ENCODE data around the gene LOX.
"Not testable (repeated sequence)": the region's sequence is repeated elsewhere in the genome, so short reads cannot be mapped to it uniquely, and the experiment has no call there.

The LOX gene

GRCh38 chr5:122099060-122099790 lies 21.2 kb upstream of the LOX start:
- DNase-seq, result no peak

GRCh38 chr5:122097391-122097790 lies 19.3 kb upstream of the LOX start:
- no peak for DNase-seq

GRCh38 chr5:122095158-122095557 lies 17.1 kb upstream of the LOX start:
- DNase-seq, result no peak

- DNase-seq, result not testable (repeated sequence)
Observed at GRCh38 chr5:122094251-122094650, 16.2 kb upstream of the LOX start.

GRCh38 chr5:122093415-122094180 lies 15.5 kb upstream of the LOX start:
- no peak for DNase-seq

GRCh38 chr5:122091936-122092600 lies 14.0 kb upstream of the LOX start:
- DNase-seq, result no peak

GRCh38 chr5:122089096-122090013 lies 11.3 kb upstream of the LOX start:
- no peak for DNase-seq

- DNase-seq, result no peak
Observed at GRCh38 chr5:122085041-122085440, 7.0 kb upstream of the LOX start.

- DNase-seq, result no peak
Observed at GRCh38 chr5:122083535-122083934, 5.5 kb upstream of the LOX start.

- DNase-seq, result no peak
Observed at GRCh38 chr5:122081541-122081940, 3.5 kb upstream of the LOX start.

GRCh38 chr5:122077366-122078115 lies 518 bp downstream of the LOX start:
- DNase-seq, result peak in 2 of 56 donors; percentile 13 to 23

GRCh38 chr5:122076669-122077365 lies 1.2 kb downstream of the LOX start:
- peak in 38 of 56 donors; percentile 10 to 75 (median 33) for DNase-seq

- no peak for DNase-seq
Observed at GRCh38 chr5:122076050-122076461, 2.0 kb downstream of the LOX start.

- DNase-seq, result no peak
Observed at GRCh38 chr5:122073864-122074263, 4.2 kb downstream of the LOX start.

GRCh38 chr5:122073018-122073417 lies 5.0 kb downstream of the LOX start:
- DNase-seq, result no peak

GRCh38 chr5:122067390-122067789 lies 10.7 kb downstream of the LOX start:
- DNase-seq, result no peak

- no peak for DNase-seq
Observed at GRCh38 chr5:122064992-122065391, 13.1 kb downstream of the LOX start.

GRCh38 chr5:122063836-122064235 lies 14.2 kb downstream of the LOX start:
- no peak for DNase-seq

GRCh38 chr5:122062205-122062604 lies 15.9 kb downstream of the LOX start:
- DNase-seq, result no peak

- no peak for DNase-seq
Observed at GRCh38 chr5:122056913-122057312, 21.1 kb downstream of the LOX start.
